ENCODE measurements around the gene GABRB2.
"Not testable (repeated sequence)": the region's sequence is repeated elsewhere in the genome, so short reads cannot be mapped to it uniquely, and the experiment has no call there.

GABRB2 gene

DNA sequence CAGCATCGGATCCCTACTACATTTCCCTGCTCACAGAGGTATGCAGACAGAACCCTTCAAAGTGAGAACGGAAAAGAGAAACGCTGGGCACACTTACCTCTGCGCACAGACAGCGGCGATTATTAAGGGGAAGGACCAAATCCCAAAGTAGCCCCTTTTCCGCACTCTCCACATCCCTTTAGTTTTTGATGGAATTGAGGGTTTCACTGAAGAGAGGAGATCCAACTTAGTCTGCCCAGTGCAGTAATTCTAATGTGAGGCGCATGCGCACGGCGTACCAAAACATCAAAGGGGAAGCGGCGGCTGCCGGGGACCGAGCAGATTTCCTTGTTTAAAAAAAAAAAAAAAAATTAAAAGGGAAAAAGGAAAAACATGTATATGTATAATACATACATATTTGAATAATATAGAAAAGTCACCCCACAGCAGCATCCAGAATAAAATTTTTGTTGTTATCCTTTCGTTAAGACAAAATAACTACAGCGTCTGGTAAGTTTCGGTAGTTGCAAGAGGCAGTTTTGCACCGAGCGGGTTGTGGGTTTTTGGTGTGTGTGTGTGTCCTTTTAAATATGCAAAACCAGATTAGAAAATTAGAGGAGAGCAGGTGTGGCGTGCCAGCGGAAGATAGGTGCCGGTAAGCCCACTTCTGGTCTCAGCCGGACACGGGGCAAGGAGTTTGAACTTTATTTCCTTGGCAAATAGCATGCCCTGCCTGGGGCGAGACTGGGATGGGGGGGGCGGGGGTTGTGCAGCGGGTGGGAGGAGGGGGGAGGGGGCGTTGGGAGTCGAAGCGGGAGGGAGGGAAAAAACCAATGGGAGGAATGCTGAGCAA, at the start of gene GABRB2:
TSS of gene GABRB2 (minus strand) at position 256 of the 832 bp plus-strand sequence. CDS start at position 174, 82 bp downstream.
- DNase-seq (ENCODE audit: low read depth): no peak

DNA sequence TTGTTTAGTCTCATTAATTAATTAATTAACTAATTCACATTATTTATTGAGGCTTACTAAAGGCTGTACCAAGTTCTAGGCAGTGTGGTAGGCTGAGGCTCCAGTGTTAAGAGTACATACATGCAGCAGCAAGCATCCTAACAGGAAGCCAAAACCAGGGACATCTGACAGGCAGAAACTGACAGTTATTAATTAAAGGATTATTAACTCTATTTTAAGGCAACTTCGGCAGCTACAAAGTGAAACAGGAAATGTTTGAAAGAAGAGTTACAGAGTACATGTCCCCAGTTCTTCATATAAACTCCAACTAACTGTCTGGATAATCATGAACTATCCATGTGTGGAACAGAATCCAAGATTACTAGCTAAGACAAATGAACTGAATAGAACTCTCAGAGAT, 39.3 kb upstream of the GABRB2 start:
- DNase-seq (ENCODE audit: low read depth): no peak

DNA sequence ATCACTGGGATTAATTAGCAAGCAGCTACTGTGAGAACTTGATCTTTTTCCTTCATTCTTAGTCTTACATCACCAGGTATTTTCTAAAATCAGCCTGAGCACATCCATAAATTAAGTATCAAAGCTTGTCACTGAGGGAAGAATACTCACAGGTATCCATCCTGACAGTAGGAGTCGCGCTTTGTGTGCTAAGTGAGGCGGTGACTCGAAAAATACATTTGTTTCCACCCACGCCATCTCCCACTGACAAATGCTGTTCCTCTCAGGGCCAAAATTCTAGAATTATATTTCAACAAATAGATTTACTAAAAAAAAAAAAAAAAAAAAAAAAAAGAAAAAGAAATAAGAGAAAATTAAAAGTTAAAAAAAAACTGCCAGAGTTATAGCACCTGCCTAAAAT, 34.1 kb upstream of the GABRB2 start:
- no peak for DNase-seq (ENCODE audit: low read depth)

DNA sequence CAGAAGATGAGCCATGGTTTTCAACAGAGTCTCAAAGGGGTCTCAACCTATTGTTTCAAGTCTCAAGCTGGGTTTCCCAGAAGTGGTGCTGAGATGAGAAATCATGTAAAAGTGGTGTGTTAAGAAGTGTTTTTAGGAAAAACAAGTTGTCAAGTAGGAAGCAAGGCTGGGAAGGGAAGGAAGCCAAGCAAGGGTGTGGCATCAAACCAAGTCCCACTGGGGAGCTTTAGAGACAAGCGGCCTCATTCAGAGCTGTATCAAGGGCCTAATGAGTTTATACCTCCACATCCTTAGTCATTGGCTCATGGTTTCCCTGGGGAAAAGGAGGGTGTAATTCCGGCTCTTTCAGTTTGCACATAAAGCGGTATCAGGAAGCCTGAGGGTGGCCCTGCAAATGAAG, 26.4 kb upstream of the GABRB2 start:
- DNase-seq (ENCODE audit: low read depth): no peak

DNA sequence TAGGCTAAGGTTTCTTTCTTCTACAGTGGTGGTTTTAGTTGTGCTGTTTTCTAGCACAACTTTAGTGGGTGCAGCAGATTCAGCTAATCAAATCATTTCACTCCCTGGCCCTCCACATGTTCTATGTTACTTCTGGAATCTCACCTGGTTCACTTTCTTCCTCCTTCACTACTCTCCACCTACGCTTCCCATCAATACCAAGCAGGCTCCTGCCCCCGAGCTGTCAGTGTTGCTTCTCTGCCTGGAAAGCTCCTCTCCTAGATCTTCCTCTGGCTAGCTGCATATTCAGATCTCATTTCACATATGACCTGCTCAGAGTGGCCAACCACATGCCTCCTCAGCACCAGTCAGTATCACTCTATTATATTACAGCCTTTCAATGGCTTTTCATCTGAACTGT, 19.6 kb upstream of the GABRB2 start:
- no peak for DNase-seq (ENCODE audit: low read depth)

DNA sequence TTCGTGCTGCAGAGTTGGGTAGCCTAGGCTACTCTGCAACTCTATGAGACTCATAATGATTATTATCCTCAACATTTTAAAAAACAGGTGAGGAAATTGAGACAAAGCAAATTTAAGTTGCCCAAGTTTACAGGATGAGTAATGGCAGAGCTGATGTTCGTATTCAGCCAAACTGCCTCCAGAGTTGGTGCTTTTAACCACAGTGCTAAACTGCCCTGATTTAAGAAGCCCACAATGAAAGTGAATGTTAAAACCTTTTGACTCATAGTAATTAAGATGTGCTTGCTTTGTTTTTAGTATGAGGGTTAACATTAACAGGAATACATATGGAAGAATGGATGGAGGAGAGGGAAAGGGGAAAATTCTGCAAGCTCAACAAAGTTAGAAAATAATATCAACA, 15.9 kb upstream of the GABRB2 start:
- no peak for DNase-seq (ENCODE audit: low read depth)

DNA sequence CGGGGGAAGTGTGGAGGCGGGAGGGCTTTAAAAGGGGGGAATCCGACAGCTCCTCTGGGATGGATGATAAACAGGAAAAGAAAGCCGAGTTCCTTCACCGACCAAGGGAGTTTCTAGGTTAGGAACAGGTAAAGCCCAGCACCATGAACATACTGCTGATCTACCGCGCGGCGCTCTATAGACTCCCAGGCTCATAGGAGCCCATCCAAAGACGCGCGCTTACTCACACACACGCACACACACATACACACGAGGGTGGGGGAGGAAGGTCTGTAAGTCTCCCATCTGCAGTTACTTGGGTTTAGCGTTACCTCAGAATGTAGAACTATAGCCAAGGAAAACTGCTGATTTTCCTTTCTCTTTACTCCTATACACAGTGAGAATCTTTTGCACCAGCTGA, 2.6 kb upstream of the GABRB2 start:
- DNase-seq (ENCODE audit: low read depth): no peak

DNA sequence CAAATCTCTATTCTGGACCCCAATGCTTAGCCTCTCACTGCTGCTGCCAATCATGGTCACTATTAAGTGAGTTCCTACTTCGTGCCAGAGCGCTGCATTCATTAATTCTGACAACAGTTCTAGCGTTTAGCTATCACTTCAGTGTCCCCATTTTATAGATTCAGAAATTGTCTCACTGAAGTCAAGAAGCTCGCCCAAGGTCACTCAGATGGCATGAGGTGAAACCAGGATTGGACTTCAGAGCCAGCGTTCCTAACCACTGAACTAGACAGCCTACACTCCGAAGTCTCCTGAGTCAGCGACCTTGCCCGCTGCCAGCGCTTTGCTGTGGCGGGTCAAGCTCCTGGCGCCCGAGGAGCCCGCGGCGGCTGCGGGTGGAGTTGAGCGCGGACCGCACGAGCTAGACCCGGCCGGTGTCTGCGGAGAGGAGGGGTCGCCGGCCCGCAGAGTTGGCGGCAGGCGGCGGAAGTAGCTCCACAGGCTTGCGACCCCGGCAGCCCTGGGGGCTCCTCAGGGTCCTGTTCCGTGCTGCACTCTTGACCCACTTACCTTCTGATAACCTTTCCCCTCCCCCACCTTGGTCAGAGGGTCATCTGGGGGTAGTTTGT, 2.1 kb upstream of the GABRB2 start:
- DNase-seq (ENCODE audit: low read depth): no peak

DNA sequence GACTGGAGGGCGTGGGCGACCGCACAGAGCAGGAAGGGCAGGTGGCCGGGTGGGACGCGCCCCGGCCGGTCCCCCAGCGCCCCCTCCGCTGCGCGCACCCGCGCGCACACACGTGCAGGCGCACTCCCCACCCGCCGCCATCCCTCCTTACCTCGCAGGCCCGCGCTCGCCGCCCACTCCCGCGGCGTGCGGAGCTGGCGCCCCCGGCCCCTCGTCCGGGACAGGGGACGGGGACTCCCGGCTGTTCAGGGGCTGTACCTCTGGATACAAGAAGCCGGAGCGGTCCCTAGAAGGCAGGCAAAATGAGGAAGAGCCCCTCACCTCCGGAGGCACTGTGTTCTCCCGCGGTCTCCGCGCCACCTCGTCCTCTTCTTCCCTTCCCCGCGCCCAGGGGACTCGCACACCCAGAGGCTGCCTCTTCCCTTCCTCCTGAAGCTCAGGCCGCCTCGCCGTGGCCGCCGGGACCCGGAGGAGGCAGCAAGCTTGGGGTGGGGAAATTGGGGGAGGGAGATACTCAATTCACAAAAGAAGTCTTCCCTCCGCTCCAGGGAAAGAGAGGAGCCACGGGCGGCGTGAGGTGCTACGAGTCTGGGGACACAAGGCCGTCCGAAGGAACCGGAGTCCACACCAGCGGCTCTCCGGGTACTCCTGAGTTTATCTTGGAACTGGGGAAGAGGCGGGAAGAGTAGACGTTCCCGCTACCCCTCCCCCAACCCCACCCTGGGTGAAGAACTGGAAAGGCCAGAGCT, 1.4 kb upstream of the GABRB2 start:
- no peak for DNase-seq (ENCODE audit: low read depth)

DNA sequence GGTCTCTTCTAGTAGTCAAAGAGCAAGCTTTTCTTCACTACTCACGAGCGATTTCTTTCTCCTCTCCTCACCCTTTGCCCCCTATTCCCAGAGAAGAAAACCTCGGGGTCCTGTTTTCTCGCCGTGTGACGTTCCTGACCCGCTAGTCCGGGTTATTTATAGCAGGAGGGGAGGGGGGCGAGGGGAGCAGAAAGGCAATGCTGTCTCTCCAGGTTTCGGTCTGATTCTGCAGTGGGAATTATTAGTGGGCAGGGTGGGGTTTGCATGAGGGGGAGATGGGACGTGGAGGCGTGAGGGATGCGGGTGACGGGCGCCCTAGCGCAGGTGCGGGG, 847 bp upstream of the GABRB2 start:
- no peak for DNase-seq (ENCODE audit: low read depth)

DNA sequence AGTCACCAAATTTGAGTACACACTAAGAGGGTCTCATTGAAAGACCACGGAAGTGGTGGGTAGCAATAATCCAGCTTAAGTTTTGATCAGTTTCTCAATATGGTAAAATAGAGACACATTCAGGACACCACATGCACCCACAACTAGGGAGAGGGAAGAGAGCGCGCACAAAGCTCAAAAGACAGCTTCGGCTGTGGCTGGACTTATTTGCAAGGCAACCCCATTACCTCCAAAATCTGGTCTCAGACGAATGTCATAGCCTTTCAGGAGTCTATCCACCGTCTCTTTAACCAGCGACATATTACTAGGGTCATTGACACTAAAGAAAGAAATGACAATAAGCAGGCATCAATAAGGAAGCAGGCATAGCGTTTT, 443 bp downstream of the GABRB2 start:
- no peak for DNase-seq (ENCODE audit: low read depth)

DNA sequence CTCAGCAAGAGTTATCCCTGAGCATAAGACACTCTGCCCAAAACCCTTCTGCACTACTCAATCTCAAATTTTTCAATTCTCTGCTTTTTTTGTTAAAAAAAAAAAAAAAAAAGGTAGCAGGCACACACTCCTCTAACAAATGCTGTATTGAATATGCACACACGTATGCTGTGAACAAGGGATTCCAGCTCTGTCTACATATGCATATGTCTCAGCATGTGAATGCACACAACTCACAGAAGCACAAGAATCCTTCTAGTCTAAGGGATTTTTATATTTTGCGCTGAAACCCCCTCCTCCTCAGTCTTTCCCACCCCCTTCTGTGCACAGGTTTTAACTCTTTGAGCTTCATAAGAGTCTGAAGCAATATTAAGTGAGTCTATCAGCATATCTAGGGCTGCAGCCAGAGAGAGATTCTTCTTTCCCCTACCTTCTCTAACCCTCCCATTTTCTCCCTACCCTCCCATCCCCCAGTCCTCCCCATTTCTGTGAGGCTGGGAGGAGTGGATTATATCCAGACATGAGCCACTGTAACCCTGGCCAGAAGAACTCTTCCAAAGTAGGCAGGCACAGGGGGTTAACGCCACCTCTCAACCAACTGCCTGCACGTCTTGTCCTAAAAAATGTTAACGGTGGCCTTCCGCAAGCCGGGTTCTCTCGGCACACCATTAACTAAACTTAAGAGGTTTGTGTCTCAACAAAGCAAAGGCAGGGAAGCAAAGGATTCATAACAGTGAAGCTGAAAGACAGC, 1.0 kb downstream of the GABRB2 start:
- no peak for DNase-seq (ENCODE audit: low read depth)

DNA sequence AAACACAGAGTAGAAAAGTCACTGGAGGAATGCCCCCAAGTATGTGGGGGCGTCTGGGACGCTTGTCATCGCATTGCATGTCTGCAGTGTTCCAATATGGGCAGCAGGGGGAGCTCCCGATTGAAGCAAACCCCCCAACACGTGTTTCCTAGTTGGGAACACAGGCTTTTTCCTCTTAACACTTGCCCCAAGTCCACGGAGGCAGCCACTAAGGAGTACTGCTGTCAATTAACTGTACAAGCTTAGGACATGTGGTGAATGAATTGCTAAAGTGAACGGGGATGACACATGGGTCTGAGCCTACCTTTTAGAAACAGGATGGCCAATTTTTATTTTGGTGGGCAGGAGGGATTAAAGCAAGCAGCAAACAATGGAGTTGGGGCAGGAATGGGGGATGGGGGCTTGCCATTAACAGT, 2.2 kb downstream of the GABRB2 start:
- DNase-seq (ENCODE audit: low read depth): no peak

DNA sequence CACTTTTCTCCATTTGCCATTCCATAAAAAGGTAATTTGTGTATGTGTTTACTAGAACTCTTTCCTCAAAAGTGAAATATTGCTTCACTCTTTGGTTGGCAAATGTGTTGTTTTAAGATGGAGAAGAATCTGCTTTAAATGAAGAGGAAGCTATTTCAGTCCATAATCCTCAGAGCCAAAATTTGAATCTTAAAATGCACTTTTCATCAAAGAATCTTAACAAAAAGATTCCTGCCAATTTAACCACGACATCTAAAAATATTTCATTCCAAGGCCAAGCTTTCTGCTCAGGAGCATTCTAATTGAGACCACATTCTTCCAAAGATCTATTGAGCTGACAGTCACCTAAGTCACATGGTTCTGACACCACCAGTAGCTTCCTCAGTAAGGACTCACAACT, 7.5 kb downstream of the GABRB2 start:
- DNase-seq (ENCODE audit: low read depth): no peak

DNA sequence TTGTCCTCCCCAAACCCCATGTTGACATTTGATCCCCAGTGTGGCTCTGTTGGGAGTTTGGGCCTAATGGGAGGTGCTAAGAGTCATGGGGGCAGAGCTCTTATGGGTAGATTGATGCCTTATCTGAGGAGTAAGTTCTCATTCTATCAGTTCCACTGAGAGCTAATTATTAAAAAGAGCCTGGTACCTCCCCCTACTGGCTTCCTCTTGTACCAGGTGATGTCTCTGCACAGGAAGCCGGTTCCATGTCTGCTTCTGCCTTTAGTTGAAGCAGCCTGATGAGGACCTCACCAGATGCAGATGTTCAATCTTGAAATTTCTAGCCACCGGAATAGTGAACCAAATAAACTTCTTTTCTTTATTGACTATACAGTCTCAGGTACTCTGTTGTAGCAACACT, 10.8 kb downstream of the GABRB2 start:
- no peak for DNase-seq (ENCODE audit: low read depth)

DNA sequence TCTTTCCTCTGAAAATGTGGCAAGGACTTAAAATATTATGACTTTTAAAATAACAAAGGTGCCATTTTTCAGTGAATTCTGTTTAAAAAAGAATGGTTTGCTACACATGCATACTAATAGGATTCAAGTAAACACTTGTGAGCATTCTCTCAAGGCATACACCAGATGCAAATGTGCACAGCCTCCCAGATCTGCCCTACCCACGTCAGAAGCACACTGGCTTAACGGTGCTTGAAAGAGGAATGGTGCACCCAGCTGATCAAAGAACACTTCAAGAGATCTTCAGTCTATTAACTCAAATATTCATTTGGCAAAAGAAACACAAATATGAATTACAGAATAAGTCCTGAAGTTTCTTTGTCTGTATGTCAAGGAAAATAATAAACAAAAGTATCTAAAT, 15.8 kb downstream of the GABRB2 start:
- DNase-seq (ENCODE audit: low read depth): no peak

DNA sequence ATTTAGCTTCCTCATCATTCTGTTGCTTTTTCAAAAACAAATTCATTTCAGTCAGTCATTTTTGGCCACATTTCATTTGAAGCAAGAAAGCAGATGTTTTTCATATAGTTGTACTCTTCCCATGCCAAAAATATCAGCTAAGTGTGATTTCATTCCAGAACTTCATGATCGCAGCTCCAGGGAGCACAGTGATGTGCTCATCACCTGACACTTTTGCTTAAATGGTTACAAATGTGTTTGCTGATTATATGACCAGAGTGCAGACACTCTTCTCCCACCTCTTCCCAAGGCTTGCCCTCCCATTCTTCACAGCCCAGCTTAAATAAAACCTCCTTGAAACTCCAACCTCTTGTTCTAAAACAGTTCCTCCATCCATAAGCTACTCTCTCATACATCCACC, 32.6 kb downstream of the GABRB2 start:
- no peak for DNase-seq (ENCODE audit: low read depth)

DNA sequence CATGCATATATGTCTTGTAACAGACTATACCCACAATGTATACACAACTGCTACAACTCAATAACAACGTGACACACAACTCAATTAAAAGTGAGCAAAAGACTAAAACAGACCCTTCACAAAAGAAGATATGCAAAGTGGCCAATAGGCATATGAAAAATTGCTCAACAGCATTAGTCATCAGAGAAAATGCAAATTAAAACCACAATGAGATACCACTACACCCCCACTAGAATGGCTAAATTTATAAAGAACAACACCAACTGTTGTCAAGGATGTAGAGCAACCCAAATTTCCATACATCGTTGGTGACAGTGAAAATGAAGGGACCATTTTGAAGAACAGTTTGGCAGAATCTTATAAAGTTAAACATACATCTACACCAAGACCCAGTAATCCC, 38.9 kb downstream of the GABRB2 start:
- DNase-seq (ENCODE audit: low read depth): no peak

DNA sequence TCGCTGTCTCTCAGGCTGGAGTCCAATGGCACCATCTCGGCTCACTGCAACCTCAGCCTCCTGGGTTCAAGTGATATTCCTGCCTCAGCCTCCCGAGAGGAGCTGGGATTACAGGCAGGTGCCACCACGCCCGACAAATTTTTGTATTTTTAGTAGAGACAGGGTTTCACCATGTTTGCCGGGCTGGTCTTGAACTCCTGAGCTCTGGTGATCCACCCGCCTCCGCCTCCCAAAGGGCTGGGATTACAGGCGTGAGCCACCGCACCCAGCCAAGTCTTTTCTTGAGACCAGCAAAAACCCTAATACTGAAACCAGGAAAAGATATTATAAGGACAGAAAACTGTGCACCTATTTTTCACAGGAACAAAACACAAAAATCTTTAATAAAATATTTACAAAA, 41.4 kb downstream of the GABRB2 start:
- not testable (repeated sequence) for DNase-seq (ENCODE audit: low read depth)

DNA sequence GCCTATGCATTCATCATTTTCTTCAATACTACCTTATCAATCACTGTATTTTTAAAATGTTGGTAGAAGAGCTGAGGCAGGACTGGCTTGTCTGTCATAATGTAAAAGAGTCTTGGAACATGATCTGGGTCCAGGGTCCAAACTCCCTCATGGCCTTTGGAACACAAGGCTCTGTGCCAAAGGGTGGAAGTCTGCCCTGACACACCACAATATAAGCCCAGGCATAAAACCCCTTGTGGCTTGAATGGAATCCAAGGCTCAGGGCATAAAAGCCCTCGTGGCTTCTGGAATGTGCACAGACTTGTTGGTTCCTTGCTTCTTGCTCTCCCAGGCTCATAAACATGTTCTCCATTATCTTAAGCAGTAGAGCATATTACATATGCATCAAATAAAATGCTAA, 48.0 kb downstream of the GABRB2 start:
- DNase-seq (ENCODE audit: low read depth): no peak

DNA sequence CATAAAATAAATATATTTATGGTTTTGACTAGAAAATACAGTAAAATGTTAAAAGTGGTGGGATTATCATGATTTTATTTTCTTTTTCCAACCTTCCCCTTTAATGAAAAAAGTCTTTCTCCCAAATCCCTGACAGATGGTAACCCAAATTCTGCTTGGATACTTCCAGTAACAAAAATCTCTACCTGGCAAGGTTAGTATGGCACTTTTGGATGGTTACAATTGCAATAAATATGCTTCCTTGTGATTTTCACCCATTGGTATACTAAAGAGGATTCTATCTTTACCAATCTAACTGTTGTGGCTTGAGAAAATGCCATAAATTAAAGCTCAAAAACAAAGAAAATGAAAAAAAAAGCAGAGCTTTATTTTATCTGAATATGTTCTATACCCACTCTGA, 62.8 kb downstream of the GABRB2 start:
- no peak for DNase-seq (ENCODE audit: low read depth)

DNA sequence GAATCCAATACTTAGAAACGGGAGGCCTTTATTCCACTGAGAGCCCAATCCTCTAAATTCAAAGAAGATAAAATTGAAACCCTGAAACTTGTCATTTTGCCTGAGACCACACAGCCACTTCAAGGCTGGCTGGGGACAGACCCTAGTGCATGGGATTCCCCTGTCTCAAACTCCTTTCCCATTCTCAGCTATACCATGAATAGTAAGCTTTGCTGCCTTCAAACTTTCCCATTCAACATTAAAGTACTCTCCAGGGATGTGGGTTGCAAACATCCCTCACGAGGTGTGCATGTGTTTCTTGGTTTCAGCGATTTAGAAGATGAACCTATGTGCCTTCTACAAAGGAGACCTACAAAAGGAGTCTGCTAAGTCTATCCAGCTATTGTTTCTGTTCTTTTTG, 64.6 kb downstream of the GABRB2 start:
- no peak for DNase-seq (ENCODE audit: low read depth)
